ENCODE results near the gene NOL4L. TPM values are rescaled to one million over a fixed set of nuclear protein-coding genes. Genes with fewer than 3 reads are reported as not detected.

The NOL4L gene
- polyA plus RNA-seq, 4 donors: 16.0 to 97.3 (median 24.0) TPM

DNA sequence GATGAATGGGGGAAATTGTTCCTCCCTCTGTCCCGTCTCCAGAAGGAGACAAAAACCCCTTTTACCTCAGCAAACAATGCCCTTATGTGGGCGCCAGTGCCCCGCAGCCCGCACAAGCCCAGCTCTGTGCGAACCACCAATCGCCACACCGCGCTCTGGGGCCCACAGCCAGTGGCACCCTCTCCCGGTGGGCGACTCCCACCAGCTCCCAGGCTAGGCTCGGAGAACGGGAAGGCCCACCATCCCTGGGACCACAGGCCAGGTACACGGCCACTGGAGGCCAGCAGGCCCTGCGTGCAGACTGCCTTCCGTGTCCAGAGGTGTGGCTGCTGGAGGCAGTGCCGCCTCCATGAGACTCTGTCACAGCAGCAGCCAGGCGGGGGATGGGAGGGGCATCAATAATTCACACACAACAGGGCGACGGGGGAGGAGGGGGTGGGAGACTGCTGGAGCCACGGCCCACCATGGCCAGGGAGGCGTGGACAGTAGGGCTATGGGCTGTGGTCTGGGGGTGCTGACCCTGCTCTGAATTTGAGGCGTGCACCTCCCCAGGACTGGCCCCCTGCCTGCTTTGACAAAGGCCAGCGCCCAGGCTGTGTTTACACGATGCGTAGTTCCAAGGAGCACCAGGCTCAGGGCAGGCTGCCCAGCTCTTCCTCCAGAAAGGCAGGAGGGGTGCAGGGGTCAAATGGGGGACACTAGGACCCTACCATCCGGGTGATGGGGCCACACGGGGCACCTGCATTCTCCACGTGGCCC is 121.3 kb downstream of the NOL4L start:
- Histone ChIP-seq H3K9me3 (ENCODE audit: control insufficient read depth in 2 of 2, insufficient read depth in 1 of 2, low read depth in 1 of 2, low read length in 1 of 2) (no peaks in the 10 kb centered on the region), H3K4me3 (ENCODE audit: low read depth in 1 of 3, low read length in 3 of 3) (no peak overlapping the region), H3K27me3 (ENCODE audit: control insufficient read depth in 3 of 3, insufficient read depth in 3 of 3, low read length in 3 of 3) (no peaks in the 10 kb centered on the region), H3K4me1 (ENCODE audit: control insufficient read depth in 3 of 3, insufficient read depth in 2 of 3, low read depth in 1 of 3, low read length in 2 of 3) (peaks cover 2 to 69% (median 4%) of the 10 kb centered on the region in 3 donors), H3K36me3 (ENCODE audit: control insufficient read depth in 3 of 3, insufficient read depth in 2 of 3, low read depth in 1 of 3, low read length in 3 of 3) (peaks cover 0 to 98% (median 0%) of the 10 kb centered on the region in 3 donors), H3K27ac (ENCODE audit: low read depth in 1 of 3, low read length in 2 of 3) (peak overlapping the region; percentile 90 to 92 (median 90))
- DNase-seq (peak; percentile 80 to 83), FAIRE-seq (no peak)
- 24 to 51% (median 41%) methylated on average over 26 to 28 of the region's 28 CpGs for WGBS, 3 donors

DNA sequence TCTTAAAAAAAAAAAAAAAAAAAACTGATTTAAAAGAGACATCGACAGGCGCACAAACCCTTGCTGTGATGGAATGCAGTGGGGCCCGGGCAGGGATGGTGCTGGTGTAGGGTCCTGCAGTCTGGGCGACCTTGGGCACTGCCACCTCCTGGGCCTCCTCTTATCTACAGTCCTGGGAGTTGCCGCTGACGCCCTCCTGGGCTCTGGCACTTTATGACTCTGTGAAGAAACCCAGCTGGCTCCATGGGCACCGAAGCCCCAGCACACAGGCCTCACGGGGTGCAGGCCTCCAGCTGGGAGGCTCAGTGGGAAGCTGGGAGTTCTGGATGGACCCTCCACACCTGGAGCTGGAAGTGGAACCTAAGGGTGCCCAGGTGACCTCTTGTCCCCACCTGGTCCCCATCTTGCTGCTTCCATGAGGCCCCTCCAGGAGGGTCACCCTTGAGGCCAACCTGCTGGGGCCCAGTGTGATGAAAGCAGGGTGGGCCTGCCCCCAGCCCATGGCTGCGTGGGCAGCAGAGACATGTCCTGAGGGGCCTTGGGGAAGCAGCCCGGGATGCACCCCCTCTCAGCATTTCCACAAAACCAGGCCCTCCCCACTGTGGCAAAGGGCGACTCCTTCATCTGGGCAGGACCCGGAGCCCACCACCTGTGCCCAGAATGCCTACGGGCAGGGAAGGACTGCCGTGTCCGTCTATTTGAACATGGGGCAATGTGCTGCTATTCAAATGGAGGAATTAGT is 122.1 kb downstream of the NOL4L start:
- Histone ChIP-seq H3K4me1 (ENCODE audit: control insufficient read depth in 3 of 3, insufficient read depth in 2 of 3, low read depth in 1 of 3, low read length in 2 of 3) (peaks cover 2 to 72% (median 4%) of the 10 kb centered on the region in 3 donors), H3K27me3 (ENCODE audit: control insufficient read depth in 3 of 3, insufficient read depth in 3 of 3, low read length in 3 of 3) (no peaks in the 10 kb centered on the region), H3K4me3 (ENCODE audit: low read depth in 1 of 3, low read length in 3 of 3) (no peak overlapping the region), H3K36me3 (ENCODE audit: control insufficient read depth in 3 of 3, insufficient read depth in 2 of 3, low read depth in 1 of 3, low read length in 3 of 3) (peaks cover 0 to 98% (median 0%) of the 10 kb centered on the region in 3 donors), H3K9me3 (ENCODE audit: control insufficient read depth in 2 of 2, insufficient read depth in 1 of 2, low read depth in 1 of 2, low read length in 1 of 2) (no peaks in the 10 kb centered on the region), H3K27ac (ENCODE audit: low read depth in 1 of 3, low read length in 2 of 3) (peak overlapping the region; percentile 90 to 92 (median 90))
- WGBS, 3 donors: 16 to 66% (median 48%) methylated on average over 15 of the region's 15 CpGs
- DNase-seq (peak; percentile 89 to 94), FAIRE-seq (no peak)

DNA sequence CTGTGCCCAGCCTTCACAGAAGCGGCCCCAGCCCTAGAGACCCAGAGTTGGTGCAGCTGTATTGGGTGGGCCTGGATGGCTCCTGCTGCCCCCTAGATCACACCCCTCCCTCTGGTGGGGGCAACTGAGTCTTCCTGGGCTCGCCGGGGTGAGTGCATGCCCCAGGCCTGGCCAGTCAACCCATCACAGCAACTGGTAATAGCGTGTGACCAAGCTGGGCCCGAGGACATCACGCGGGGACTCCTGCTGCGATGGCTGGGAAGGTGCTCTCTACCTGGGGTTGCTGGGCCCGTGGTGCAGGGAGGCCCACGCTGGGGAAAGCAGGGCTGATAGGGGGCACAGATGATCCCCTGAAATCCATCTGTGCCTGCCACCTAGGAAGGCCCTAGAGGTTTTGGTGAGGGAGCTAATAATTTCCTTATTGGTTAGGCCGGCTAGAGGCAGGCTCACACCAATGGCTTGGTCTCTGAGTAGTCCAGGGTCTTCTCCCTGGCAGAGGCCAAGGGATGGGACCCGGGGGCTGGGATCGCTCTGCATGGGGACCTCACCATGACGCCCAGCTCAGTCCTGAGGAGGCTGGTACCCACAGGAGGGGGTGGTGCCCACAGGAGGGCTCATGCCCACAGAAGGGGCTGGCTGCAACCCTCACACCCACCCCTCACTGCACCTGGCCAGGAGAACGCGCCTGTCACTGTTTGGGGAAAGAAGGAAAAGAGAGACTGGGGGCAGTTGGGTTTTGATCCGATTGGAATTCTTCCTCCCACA is 123.1 kb downstream of the NOL4L start:
- peaks cover 2 to 67% (median 4%) of the 10 kb centered on the region in 3 donors for H3K4me1 ChIP-seq (ENCODE audit: control insufficient read depth in 3 of 3, insufficient read depth in 2 of 3, low read depth in 1 of 3, low read length in 2 of 3)
- no peaks in the 10 kb centered on the region for H3K27me3 ChIP-seq (ENCODE audit: control insufficient read depth in 3 of 3, insufficient read depth in 3 of 3, low read length in 3 of 3)
- H3K9me3 ChIP-seq (ENCODE audit: control insufficient read depth in 2 of 2, insufficient read depth in 1 of 2, low read depth in 1 of 2, low read length in 1 of 2): no peaks in the 10 kb centered on the region
- no peak overlapping the region for H3K4me3 ChIP-seq (ENCODE audit: low read depth in 1 of 3, low read length in 3 of 3)
- peaks cover 0 to 93% (median 0%) of the 10 kb centered on the region in 3 donors for H3K36me3 ChIP-seq (ENCODE audit: control insufficient read depth in 3 of 3, insufficient read depth in 2 of 3, low read depth in 1 of 3, low read length in 3 of 3)
- peak overlapping the region in 2 of 3 donors; percentile 24 to 92 for H3K27ac ChIP-seq (ENCODE audit: low read depth in 1 of 3, low read length in 2 of 3)
- no peak for FAIRE-seq
- no peak for DNase-seq
- WGBS, 3 donors: 82 to 89% (median 87%) methylated on average over 17 of the region's 17 CpGs

DNA sequence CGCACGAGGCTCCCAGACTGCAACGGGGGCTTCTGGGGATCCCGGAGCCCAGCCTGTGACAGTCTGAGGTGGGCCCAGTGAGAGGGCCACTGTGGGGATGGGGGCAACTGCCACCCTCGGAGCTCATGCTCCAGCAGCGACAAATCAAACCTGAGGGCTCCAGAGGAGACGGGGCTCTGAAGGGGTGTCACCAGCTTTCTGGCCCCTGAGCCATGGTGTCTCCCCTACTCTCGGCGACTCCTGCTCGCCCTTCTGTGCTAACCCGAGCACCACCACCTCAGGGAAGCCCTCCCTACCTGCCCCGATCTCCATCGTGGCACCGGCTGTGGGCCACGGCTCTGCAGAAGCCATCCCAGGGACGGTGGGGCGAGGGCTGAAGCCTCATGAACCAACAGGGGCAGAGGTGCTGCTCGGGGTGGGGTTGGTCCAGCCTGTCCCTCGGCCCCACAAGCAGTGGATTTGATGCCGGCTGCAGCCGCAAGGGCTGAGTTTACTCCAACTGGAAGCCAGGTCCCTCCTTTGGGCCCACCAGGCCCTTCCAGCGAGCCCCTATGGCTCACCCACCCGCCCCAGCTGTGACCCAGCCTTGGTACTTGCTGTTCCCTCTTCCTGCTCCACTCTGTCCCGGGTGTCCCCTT is 124.3 kb downstream of the NOL4L start:
- Histone ChIP-seq H3K4me1 (ENCODE audit: control insufficient read depth in 3 of 3, insufficient read depth in 2 of 3, low read depth in 1 of 3, low read length in 2 of 3) (peaks cover 2 to 59% (median 4%) of the 10 kb centered on the region in 3 donors), H3K9me3 (ENCODE audit: control insufficient read depth in 2 of 2, insufficient read depth in 1 of 2, low read depth in 1 of 2, low read length in 1 of 2) (no peaks in the 10 kb centered on the region), H3K4me3 (ENCODE audit: low read depth in 1 of 3, low read length in 3 of 3) (no peak overlapping the region), H3K36me3 (ENCODE audit: control insufficient read depth in 3 of 3, insufficient read depth in 2 of 3, low read depth in 1 of 3, low read length in 3 of 3) (peaks cover 0 to 92% (median 0%) of the 10 kb centered on the region in 3 donors), H3K27me3 (ENCODE audit: control insufficient read depth in 3 of 3, insufficient read depth in 3 of 3, low read length in 3 of 3) (no peaks in the 10 kb centered on the region), H3K27ac (ENCODE audit: low read depth in 1 of 3, low read length in 2 of 3) (no peak overlapping the region)
- FAIRE-seq: no peak
- WGBS, 3 donors: 93 to 94% (median 93%) methylated on average over 22 to 24 of the region's 24 CpGs
- no peak for DNase-seq

DNA sequence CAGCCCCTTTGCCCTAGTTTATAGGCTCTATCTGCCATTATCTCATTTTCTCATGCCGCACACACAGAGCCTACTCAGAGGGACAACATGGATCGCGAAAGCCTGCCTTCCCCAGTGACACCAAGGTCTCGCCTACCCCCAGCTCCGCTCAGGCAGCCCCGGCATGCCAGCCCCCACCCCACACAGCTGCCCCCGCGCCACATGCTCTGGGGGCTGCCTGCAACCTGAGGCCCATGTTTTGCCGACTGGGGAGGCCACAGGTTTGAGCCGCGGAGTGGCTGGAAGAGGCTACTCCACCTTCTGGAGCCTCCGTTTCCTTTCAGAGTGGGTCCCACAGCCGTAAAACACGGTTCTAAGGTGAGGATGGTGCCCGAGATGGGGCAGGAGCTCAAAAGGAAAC is 124.9 kb downstream of the NOL4L start:
- Histone ChIP-seq H3K27ac (ENCODE audit: low read depth in 1 of 3, low read length in 2 of 3) (no peak overlapping the region), H3K36me3 (ENCODE audit: control insufficient read depth in 3 of 3, insufficient read depth in 2 of 3, low read depth in 1 of 3, low read length in 3 of 3) (peaks cover 0 to 92% (median 0%) of the 10 kb centered on the region in 3 donors), H3K27me3 (ENCODE audit: control insufficient read depth in 3 of 3, insufficient read depth in 3 of 3, low read length in 3 of 3) (no peaks in the 10 kb centered on the region), H3K4me1 (ENCODE audit: control insufficient read depth in 3 of 3, insufficient read depth in 2 of 3, low read depth in 1 of 3, low read length in 2 of 3) (peaks cover 2 to 53% (median 4%) of the 10 kb centered on the region in 3 donors), H3K9me3 (ENCODE audit: control insufficient read depth in 2 of 2, insufficient read depth in 1 of 2, low read depth in 1 of 2, low read length in 1 of 2) (no peaks in the 10 kb centered on the region), H3K4me3 (ENCODE audit: low read depth in 1 of 3, low read length in 3 of 3) (no peak overlapping the region)
- DNase-seq (no peak), FAIRE-seq (no peak)
- 88 to 92% (median 89%) methylated on average over 15 of the region's 15 CpGs for WGBS, 3 donors

DNA sequence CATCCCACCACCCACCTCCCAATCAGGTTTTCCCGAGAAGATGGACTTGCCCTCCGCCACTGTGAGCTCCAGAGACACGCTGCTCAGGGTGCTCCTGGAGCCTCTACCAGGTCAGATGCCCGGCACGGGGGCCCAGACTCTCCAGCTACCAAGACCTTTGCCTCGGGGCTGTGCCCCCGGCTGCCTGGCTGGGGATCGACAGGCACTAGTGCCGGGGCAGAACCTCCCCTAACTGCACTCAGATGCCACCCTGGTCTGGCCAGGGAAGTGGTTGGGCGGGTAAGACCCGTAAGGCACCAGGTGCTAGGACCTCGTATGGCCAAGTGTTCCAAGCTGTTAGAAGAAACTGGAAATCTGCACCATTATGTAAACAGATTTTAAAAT is 126.3 kb downstream of the NOL4L start:
- Histone ChIP-seq H3K4me1 (ENCODE audit: control insufficient read depth in 3 of 3, insufficient read depth in 2 of 3, low read depth in 1 of 3, low read length in 2 of 3) (peaks cover 2 to 39% (median 2%) of the 10 kb centered on the region in 3 donors), H3K27ac (ENCODE audit: low read depth in 1 of 3, low read length in 2 of 3) (no peak overlapping the region), H3K4me3 (ENCODE audit: low read depth in 1 of 3, low read length in 3 of 3) (no peak overlapping the region), H3K36me3 (ENCODE audit: control insufficient read depth in 3 of 3, insufficient read depth in 2 of 3, low read depth in 1 of 3, low read length in 3 of 3) (peaks cover 0 to 92% (median 5%) of the 10 kb centered on the region in 3 donors), H3K27me3 (ENCODE audit: control insufficient read depth in 3 of 3, insufficient read depth in 3 of 3, low read length in 3 of 3) (no peaks in the 10 kb centered on the region), H3K9me3 (ENCODE audit: control insufficient read depth in 2 of 2, insufficient read depth in 1 of 2, low read depth in 1 of 2, low read length in 1 of 2) (no peaks in the 10 kb centered on the region)
- DNase-seq (no peak), FAIRE-seq (no peak)
- WGBS, 3 donors: 63 to 75% (median 68%) methylated on average over 12 of the region's 12 CpGs

DNA sequence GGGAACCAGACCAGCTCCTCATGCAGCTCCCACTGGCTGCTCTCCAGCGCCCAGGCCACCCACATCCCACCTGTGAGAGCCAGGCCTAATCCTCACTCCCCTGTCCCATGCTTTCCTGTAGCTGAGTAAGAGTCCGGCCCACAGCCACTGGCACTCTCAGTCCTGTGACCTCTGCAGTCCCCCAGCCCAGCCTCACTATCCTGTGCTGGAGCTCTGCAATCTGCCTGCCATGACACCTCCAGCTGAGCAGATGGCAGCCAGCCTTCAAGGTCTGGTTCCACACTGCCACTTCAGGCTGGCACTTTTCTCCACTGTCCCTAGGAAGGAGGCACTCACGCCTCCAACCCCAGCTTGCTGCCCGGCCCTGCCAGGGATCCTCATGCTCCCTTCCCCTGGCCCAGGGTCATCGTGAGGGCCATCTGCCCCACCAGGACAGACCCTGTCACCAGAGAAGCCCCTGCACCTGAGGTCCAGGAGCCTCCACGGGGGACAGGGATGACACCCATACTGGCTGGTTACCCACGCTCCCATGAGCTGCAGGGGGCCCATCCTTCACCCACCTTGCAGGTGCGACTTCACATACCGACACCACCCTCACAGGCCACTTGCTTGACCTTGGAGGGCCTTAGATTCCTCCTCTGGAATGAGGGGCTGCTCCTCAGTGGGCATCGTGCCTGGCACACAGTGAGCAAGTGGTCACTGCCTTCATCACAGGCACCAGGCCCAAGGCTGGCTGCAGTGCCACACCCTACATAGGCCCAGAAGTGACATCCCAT is 126.9 kb downstream of the NOL4L start:
- no peaks in the 10 kb centered on the region for H3K27me3 ChIP-seq (ENCODE audit: control insufficient read depth in 3 of 3, insufficient read depth in 3 of 3, low read length in 3 of 3)
- no peak overlapping the region for H3K4me3 ChIP-seq (ENCODE audit: low read depth in 1 of 3, low read length in 3 of 3)
- DNase-seq: no peak
- H3K27ac ChIP-seq (ENCODE audit: low read depth in 1 of 3, low read length in 2 of 3): peak overlapping the region in 1 of 3 donors; percentile 17
- H3K9me3 ChIP-seq (ENCODE audit: control insufficient read depth in 2 of 2, insufficient read depth in 1 of 2, low read depth in 1 of 2, low read length in 1 of 2): no peaks in the 10 kb centered on the region
- peaks cover 0 to 92% (median 10%) of the 10 kb centered on the region in 3 donors for H3K36me3 ChIP-seq (ENCODE audit: control insufficient read depth in 3 of 3, insufficient read depth in 2 of 3, low read depth in 1 of 3, low read length in 3 of 3)
- no peak for FAIRE-seq
- 85 to 89% (median 86%) methylated on average over 9 to 10 of the region's 10 CpGs for WGBS, 3 donors
- peaks cover under 1 to 33% (median 2%) of the 10 kb centered on the region in 3 donors for H3K4me1 ChIP-seq (ENCODE audit: control insufficient read depth in 3 of 3, insufficient read depth in 2 of 3, low read depth in 1 of 3, low read length in 2 of 3)
